Measurements from ENCODE around the gene ASTN2.
"Not testable (repeated sequence)": the region's sequence is repeated elsewhere in the genome, so short reads cannot be mapped to it uniquely, and the experiment has no call there.

The ASTN2 gene

GRCh38 chr9:116717150-116717549 lies 697.7 kb downstream of the ASTN2 start:
- DNase-seq = no peak

GRCh38 chr9:116716438-116716837 lies 698.4 kb downstream of the ASTN2 start:
- DNase-seq = no peak

- DNase-seq = no peak
These were observed 699.1 kb downstream of the ASTN2 start for GRCh38 chr9:116715751-116716150.

- DNase-seq = no peak
These were observed 701.6 kb downstream of the ASTN2 start for GRCh38 chr9:116713271-116713670.

- no peak for DNase-seq
These were observed 702.1 kb downstream of the ASTN2 start for GRCh38 chr9:116712781-116713180.

- DNase-seq = no peak
These were observed 708.3 kb downstream of the ASTN2 start for GRCh38 chr9:116706310-116707290.

GRCh38 chr9:116705531-116705930 lies 709.3 kb downstream of the ASTN2 start:
- DNase-seq = no peak

- no peak for DNase-seq
These were observed 710.4 kb downstream of the ASTN2 start for GRCh38 chr9:116704470-116704869.

GRCh38 chr9:116703634-116704033 lies 711.2 kb downstream of the ASTN2 start:
- DNase-seq = no peak

GRCh38 chr9:116701940-116702642 lies 712.8 kb downstream of the ASTN2 start:
- DNase-seq = no peak

- no peak for DNase-seq
These were observed 713.7 kb downstream of the ASTN2 start for GRCh38 chr9:116700882-116701865.

- no peak for DNase-seq
These were observed 714.6 kb downstream of the ASTN2 start for GRCh38 chr9:116700279-116700678.

GRCh38 chr9:116697887-116698286 lies 717.0 kb downstream of the ASTN2 start:
- no peak for DNase-seq

GRCh38 chr9:116697362-116697761 lies 717.5 kb downstream of the ASTN2 start:
- DNase-seq = no peak

- no peak for DNase-seq
These were observed 719.4 kb downstream of the ASTN2 start for GRCh38 chr9:116695438-116695837.

GRCh38 chr9:116694785-116695291 lies 720.0 kb downstream of the ASTN2 start:
- DNase-seq = no peak

- no peak for DNase-seq
These were observed 721.6 kb downstream of the ASTN2 start for GRCh38 chr9:116693233-116693731.

- DNase-seq = no peak
These were observed 722.2 kb downstream of the ASTN2 start for GRCh38 chr9:116692616-116693015.

- DNase-seq = no peak
These were observed 723.2 kb downstream of the ASTN2 start for GRCh38 chr9:116691607-116692006.

- not testable (repeated sequence) for DNase-seq
These were observed 724.1 kb downstream of the ASTN2 start for GRCh38 chr9:116690805-116691204.

- no peak for DNase-seq
These were observed 725.3 kb downstream of the ASTN2 start for GRCh38 chr9:116689486-116690032.

Data from NCI-H526 treated with DMSO at 0.1 percent for 48 hours (cell line).